Ovary (tissue), 9 donors: ENCODE measurements around the gene C15orf39. TPM values are rescaled to one million over a fixed set of nuclear protein-coding genes. Genes with fewer than 3 reads are reported as not detected.

Experiments
- DNase-seq, 5 donors: peaks; one replicate each; pipeline ENCODE4 v3.0.0-alpha.2; 2019 to 2020
- H3K27ac ChIP-seq, 2 donors: fragments of 200-600 bp; one replicate each; pipeline versions ENCODE4 v1.5.1 to v1.8.0; 2019 to 2022
- H3K27me3 ChIP-seq: fragments of 200-600 bp; one replicate; pipeline ENCODE4 v1.8.0; 2022
- H3K36me3 ChIP-seq: fragments of 200-600 bp; sonication (generic); one replicate; pipeline ENCODE4 v1.5.1; 2019
- H3K4me1 ChIP-seq: one replicate; pipeline ENCODE4 v1.8.1; 2013; ENCODE audit warnings: mild to moderate bottlenecking, moderate library complexity; ENCODE audit not compliant: insufficient read depth
- H3K4me3 ChIP-seq: fragments of 200-600 bp; sonication (generic); one replicate; pipeline ENCODE4 v1.5.1; 2017
- H3K9me3 ChIP-seq, 2 donors: fragments of 200-600 bp in 1 of 2; sonication (generic) in 1 of 2; one replicate each; pipeline versions ENCODE4 v1.5.1 to v1.8.1; 2013 to 2019; ENCODE audit warnings: mild to moderate bottlenecking in 1 of 2, moderate library complexity in 1 of 2
- CTCF ChIP-seq, 3 donors: fragments of 450-650 bp in 2 of 3; fragments of 200-600 bp in 1 of 3; IDR thresholded peaks; one replicate each; pipeline versions ENCODE4 v1.5.1 to v1.8.0; 2016 to 2022; ENCODE audit warnings: antibody characterized with exemption in 3 of 3, mild to moderate bottlenecking in 1 of 3
- EP300 ChIP-seq: sonication (generic); formaldehyde crosslinking; IDR thresholded peaks from one replicate; pipeline ENCODE4 v1.6.1; 2017; ENCODE audit warnings: antibody characterized with exemption
- POLR2A ChIP-seq: fragments of 450-650 bp; IDR thresholded peaks from one replicate; pipeline ENCODE4 v1.6.1; 2017; ENCODE audit warnings: antibody characterized with exemption, mild to moderate bottlenecking, moderate library complexity
- WGBS, 3 donors: extraction: QIAGEN DNeasy Blood & Tissue Kit in 1 of 3; methylation state at CpG; one replicate each; pipeline versions ENCODE4 v1.1.5 to v1.1.7; 2013 to 2017; 5-methylcytosine and 5-hydroxymethylcytosine counted together
- intact Hi-C, 4 donors: fragments of 100-400 bp; cut with DNase I; formaldehyde crosslinking; loops; one replicate each; pipeline versions ENCODE4 v1.11.0 to v1.15.1; 2022 to 2023
- polyA plus RNA-seq, 2 donors: library from polyadenylated mRNA; stranded (reverse); fragments of 200-250 nt in 1 of 2; fragments of 350-450 nt in 1 of 2; fragmentation: Illumina TruSeq in 1 of 2; extraction: RNeasy Lipid Tissue Mini Kit (QIAGEN cat#74804) in 1 of 2; gene quantifications; one replicate each; pipeline ENCODE4 v1.2.3, GENCODE V29; 2013 to 2014
- total RNA-seq, 7 donors: library from RNA; depleted of rRNA in 2 of 7; stranded (reverse); fragments of >200 nt in 2 of 7; fragmentation: NEBNext Ultra II Directional in 3 of 7; extraction: Animal tissue kit (Norgen Biotek cat#: 25700) in 3 of 7; gene quantifications; one replicate each; pipeline versions ENCODE4 v1.1.0 to v1.2.4, GENCODE V29; 2016 to 2023
- donor health status: DM: no; HTN: no; CAD: no; lungs with moderate emphysema.
- donor health status: DM: no; HTN: no; CAD: no.
- donor health status: Bipolar disorder and iron deficiency.
- donor health status: DM: yes; HTN: yes; CAD: no.
- donor health status: DM: no; HTN: no; CAD: no.
- donor health status: DM: yes; HTN: yes; CAD: no.

C15orf39 gene
- total and polyA plus RNA-seq, 9 donors = 4.8 to 66.1 (median 39.2) TPM

DNA sequence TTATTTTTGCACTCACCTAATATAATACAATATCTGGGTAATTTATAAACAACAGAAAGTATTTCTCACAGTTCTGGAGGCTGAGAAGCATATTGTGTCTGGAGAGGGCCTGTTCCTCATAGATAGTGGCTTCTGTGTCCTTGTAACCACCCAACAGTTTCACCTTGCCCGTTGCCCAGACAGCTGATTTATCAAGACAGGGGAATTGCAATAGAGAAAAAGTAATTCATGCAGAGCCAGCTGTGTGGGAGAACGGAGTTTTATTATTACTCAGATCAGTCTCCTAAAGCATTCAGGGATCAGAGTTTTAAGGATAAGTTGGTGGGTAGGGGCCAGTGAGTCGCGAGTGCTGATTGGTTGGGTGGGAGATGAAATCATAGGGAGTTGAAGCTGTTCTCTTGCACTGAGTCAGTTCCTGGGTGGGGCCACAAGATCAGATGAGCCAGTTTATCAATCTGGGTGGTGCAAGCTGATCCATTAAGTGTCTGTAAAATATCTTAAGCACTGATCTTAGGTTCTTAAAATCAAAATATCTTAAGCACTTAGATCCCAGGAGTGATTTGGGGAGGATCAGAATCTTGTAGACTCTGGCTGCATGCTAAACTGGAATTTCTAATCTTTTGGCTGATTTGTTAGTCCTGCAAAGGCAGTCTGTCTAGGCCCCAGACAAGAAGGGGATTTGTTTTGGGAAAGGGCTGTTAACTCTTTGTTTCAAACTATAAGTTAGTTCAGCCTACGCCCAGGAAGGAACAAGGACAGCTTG, 33.9 kb upstream of the C15orf39 start:
- H3K27ac ChIP-seq = no peak overlapping the region
- 29 to 46% (median 30%) methylated on average over 5 of the region's 5 CpGs for WGBS, 3 donors
- TF ChIP-seq POLR2A (no peak), CTCF (IDR thresholded peaks at IDR 0.05) (no peak)
- H3K9me3 ChIP-seq = no peaks in the 10 kb centered on the region
- no peaks in the 10 kb centered on the region for H3K4me1 ChIP-seq
- peak in 1 of 5 donors; percentile 34 for DNase-seq
- no peaks in the 10 kb centered on the region for H3K27me3 ChIP-seq
- no peaks in the 10 kb centered on the region for H3K36me3 ChIP-seq
- H3K4me3 ChIP-seq = no peak overlapping the region
- intact Hi-C loops = no loop called here

DNA sequence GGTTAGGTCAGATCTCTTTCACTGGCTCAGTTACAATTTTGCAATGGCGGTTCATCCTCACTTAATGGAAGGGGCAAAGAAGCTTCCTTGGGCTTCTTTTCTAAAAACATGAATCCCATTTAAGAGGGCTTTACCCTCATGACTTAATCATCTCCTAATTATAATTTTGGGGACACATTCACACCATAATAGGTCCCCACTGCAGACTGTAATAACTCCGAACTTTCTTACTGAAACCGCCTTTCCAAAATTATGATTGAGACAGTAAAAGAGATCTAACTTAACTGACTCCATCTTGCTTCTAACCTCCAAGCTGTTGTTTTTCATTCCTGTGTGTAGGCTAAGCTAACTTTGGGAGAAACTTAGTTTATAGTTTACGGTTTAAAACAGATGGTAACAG, 33.3 kb upstream of the C15orf39 start:
- Histone ChIP-seq H3K9me3 (no peaks in the 10 kb centered on the region), H3K36me3 (no peaks in the 10 kb centered on the region), H3K4me1 (no peaks in the 10 kb centered on the region), H3K27ac (no peak overlapping the region), H3K4me3 (no peak overlapping the region), H3K27me3 (no peaks in the 10 kb centered on the region)
- 33 to 59% (median 34%) methylated on average over 4 of the region's 4 CpGs for WGBS, 3 donors
- TF ChIP-seq CTCF (IDR thresholded peaks at IDR 0.05) (no peak), EP300 (no peak), POLR2A (no peak)
- intact Hi-C loops = no loop called here
- no peak for DNase-seq

DNA sequence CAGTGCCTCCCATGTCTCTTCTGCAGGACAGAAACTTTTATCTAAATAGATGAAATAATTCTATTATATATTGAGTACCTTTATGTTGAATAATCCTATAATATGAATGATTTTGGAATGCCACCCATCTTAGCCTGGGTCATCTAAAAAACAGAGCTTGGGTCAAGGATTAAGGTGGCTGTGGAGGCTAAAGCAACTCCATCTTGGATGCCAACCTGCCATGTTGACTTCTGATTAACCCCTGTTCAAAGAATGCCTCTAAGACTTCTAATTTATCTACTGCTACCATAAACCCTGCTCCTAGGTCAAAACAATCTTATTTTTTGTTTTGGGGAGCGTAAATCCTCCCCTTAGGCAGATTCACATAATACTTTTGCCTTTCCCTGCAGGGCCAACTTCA, 31.5 kb upstream of the C15orf39 start:
- Histone ChIP-seq H3K4me1 (no peaks in the 10 kb centered on the region), H3K27me3 (no peaks in the 10 kb centered on the region), H3K4me3 (no peak overlapping the region), H3K27ac (no peak overlapping the region), H3K9me3 (no peaks in the 10 kb centered on the region), H3K36me3 (no peaks in the 10 kb centered on the region)
- no peak for DNase-seq
- TF ChIP-seq CTCF (IDR thresholded peaks at IDR 0.05) (no peak), EP300 (no peak), POLR2A (no peak)
- WGBS, 3 donors = 97 to 100% (median 98%) methylated on average over 1 of the region's 1 CpG
- intact Hi-C loops = no loop called here

- DNase-seq = peak in 1 of 5 donors; percentile 23
These were observed 30.9 kb upstream of the C15orf39 start for GRCh38 chr15:75170711-75171341.

More at GRCh38 chr15:75170711-75171341, 30.9 kb upstream of the C15orf39 start:
- Histone ChIP-seq H3K9me3 (no peaks in the 10 kb centered on the region), H3K4me1 (peaks cover 1% of the 10 kb centered on the region), H3K4me3 (no peak overlapping the region), H3K27ac (no peak overlapping the region), H3K27me3 (no peaks in the 10 kb centered on the region), H3K36me3 (no peaks in the 10 kb centered on the region)
- 86 to 88% (median 86%) methylated on average over 6 of the region's 6 CpGs for WGBS, 3 donors
- intact Hi-C loops = no loop called here
- no peak for TF ChIP-seq CTCF (IDR thresholded peaks at IDR 0.05)
- no peak for TF ChIP-seq EP300
- no peak for TF ChIP-seq POLR2A
